GM12801 (cell line): ENCODE results near the gene RAI2.

Experiments
- CTCF ChIP-seq: IDR thresholded peaks from one replicate; pipeline ENCODE4 v1.5.1; 2011; ENCODE audit warnings: control low read depth; ENCODE audit not compliant: insufficient read length; ENCODE audit errors: extremely low read depth

Gene RAI2

GRCh38 chrX:17860179-17860780 is 818 bp downstream of the RAI2 start:
- no peak for TF ChIP-seq CTCF

GRCh38 chrX:17859609-17860178 is 1.4 kb downstream of the RAI2 start:
- no peak for TF ChIP-seq CTCF

- TF ChIP-seq CTCF, result no peak
These were observed 6.6 kb downstream of the RAI2 start for GRCh38 chrX:17854531-17854930.

- no peak for TF ChIP-seq CTCF
These were observed 7.0 kb downstream of the RAI2 start for GRCh38 chrX:17854069-17854468.

GRCh38 chrX:17851874-17852273 is 9.2 kb downstream of the RAI2 start:
- no peak for TF ChIP-seq CTCF

GRCh38 chrX:17848545-17849265 is 12.4 kb downstream of the RAI2 start:
- TF ChIP-seq CTCF, result no peak

GRCh38 chrX:17846045-17846444 is 15.1 kb downstream of the RAI2 start:
- no peak for TF ChIP-seq CTCF
